Natural killer cell treated with Interleukin-12 subunit alpha and Interleukin-12 subunit beta and Interleukin-15 and Interleukin-18, amount 100 ng/mL, for 72 hours (primary cell): ENCODE measurements around the gene TANGO2. TPM values are rescaled to one million over a fixed set of nuclear protein-coding genes. Genes with fewer than 3 reads are reported as not detected.

Source experiments
- ATAC-seq, 2 donors: fragments of 150-1000 bp; cut with Tn5 transposase in 1 of 2; sonication (Bioruptor Pico), chemical (Tn5 transposase) in 1 of 2; 2 replicates each; pipeline ENCODE4 v1.10.0; 2021
- DNase-seq: peaks from one replicate; pipeline ENCODE4 v3.0.0; 2022; ENCODE audit warnings: low spot score
- H3K27ac Mint-ChIP-seq, 2 donors: 1 replicate in 1 of 2; 2 replicates in 1 of 2; pipeline ENCODE4 v1.8.0; 2022; ENCODE audit warnings: mixed read lengths in 2 of 2, mild to moderate bottlenecking in 1 of 2, moderate library complexity in 1 of 2
- H3K27me3 Mint-ChIP-seq, 2 donors: 1 replicate in 1 of 2; 2 replicates in 1 of 2; pipeline ENCODE4 v1.8.0; 2022; ENCODE audit warnings: mixed read lengths in 2 of 2
- H3K36me3 Mint-ChIP-seq: one replicate; pipeline ENCODE4 v1.8.0; 2022; ENCODE audit warnings: mixed read lengths
- H3K4me1 Mint-ChIP-seq, 2 donors: 1 replicate in 1 of 2; 2 replicates in 1 of 2; pipeline ENCODE4 v1.8.0; 2022; ENCODE audit warnings: low read depth in 2 of 2, mixed read lengths in 2 of 2, mild to moderate bottlenecking in 1 of 2
- H3K4me3 Mint-ChIP-seq: one replicate; pipeline ENCODE4 v1.8.0; 2022; ENCODE audit warnings: mixed read lengths
- H3K9me3 Mint-ChIP-seq: 2 replicates; pipeline ENCODE4 v1.8.0; 2022; ENCODE audit warnings: mixed read lengths
- total RNA-seq, 2 donors: library from RNA; stranded (reverse); gene quantifications; one replicate each; pipeline ENCODE4 v1.2.3, GENCODE V29; 2022

The TANGO2 gene
- total RNA-seq, 2 donors from 2014 or later = 50.5 to 61.6 TPM

GRCh38 chr22:20039683-20040325, 18.9 kb downstream of the TANGO2 start:
- H3K27ac Mint-ChIP-seq = no peak overlapping the region
- H3K4me1 Mint-ChIP-seq = peaks cover 16 to 19% of the 10 kb centered on the region in 2 donors
- H3K9me3 Mint-ChIP-seq = no peaks in the 10 kb centered on the region
- no peak overlapping the region for H3K4me3 Mint-ChIP-seq
- no peaks in the 10 kb centered on the region for H3K36me3 Mint-ChIP-seq
- DNase-seq (no peak), ATAC-seq (no peak)
- no peaks in the 10 kb centered on the region for H3K27me3 Mint-ChIP-seq

- H3K9me3 Mint-ChIP-seq = no peaks in the 10 kb centered on the region
- H3K36me3 Mint-ChIP-seq = peaks cover 1% of the 10 kb centered on the region
- ATAC-seq = peak; percentile 3 to 25
Observed at GRCh38 chr22:20040327-20041200, 19.7 kb downstream of the TANGO2 start.

DNA sequence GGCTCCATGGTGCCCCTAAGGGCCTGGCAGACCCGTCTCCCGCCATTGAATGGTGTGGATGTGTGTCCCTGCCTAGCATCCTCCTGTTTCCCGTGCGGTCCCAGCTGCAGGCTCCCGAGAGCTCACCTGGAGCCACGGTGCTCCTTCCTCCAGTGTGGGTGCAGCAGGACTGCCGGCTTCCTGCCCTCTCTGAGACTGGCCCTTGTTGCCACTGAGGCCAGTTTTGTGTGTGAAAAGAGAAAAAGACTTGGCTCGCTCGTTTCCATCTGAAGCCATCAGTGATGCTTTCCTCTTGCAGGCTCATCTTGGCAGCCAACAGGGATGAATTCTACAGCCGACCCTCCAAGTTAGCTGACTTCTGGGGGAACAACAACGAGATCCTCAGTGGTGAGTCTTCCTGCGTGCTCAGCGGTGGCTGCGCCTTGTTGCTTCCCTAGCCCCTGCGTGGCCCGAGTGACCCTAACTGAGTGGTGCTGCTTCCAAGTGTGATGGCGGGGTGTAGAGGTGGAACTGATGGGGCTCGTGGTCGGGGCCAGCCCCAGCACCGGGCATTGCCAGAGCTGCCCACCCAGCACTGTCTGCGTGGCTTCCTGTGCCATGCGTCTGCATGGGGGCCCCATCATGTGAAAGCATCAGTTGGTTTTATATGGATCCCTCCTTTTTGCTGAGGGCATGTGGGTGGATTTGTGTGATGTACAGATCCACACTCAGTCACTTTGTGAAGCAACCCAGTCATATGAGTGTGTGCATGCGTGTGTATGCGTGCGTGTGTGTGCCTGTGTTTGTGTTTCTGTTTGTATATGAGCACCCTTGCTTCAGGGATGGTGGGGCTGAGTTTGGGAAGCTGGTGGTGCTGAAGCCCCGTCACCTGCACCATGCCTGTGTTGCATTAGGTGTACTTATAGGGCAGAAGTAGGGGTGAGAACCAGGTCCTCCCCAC, 22.4 kb downstream of the TANGO2 start:
- Mint-ChIP-seq H3K36me3 (peaks cover 6% of the 10 kb centered on the region), H3K9me3 (no peaks in the 10 kb centered on the region), H3K4me1 (peaks cover 0 to 6% of the 10 kb centered on the region in 2 donors), H3K4me3 (no peak overlapping the region), H3K27ac (no peak overlapping the region), H3K27me3 (no peaks in the 10 kb centered on the region)
- no peak for DNase-seq
- no peak for ATAC-seq

More at GRCh38 chr22:20040327-20041200, 19.7 kb downstream of the TANGO2 start:
- Mint-ChIP-seq H3K27ac (no peak overlapping the region), H3K4me3 (no peak overlapping the region), H3K4me1 (peaks cover 9 to 12% of the 10 kb centered on the region in 2 donors), H3K27me3 (no peaks in the 10 kb centered on the region)
- no peak for DNase-seq

- DNase-seq (no peak), ATAC-seq (no peak)
- Mint-ChIP-seq H3K4me3 (no peak overlapping the region), H3K27ac (no peak overlapping the region), H3K27me3 (no peaks in the 10 kb centered on the region), H3K4me1 (peaks cover 0 to 7% of the 10 kb centered on the region in 2 donors), H3K9me3 (no peaks in the 10 kb centered on the region), H3K36me3 (peaks cover 10% of the 10 kb centered on the region)
Observed at GRCh38 chr22:20043997-20044342, 23.1 kb downstream of the TANGO2 start.

GRCh38 chr22:20044495-20045151, 23.7 kb downstream of the TANGO2 start:
- ATAC-seq (peak in 1 of 2 donors; percentile 52), DNase-seq (no peak)
- H3K9me3 Mint-ChIP-seq = no peaks in the 10 kb centered on the region
- H3K4me1 Mint-ChIP-seq = peaks cover 0 to 10% of the 10 kb centered on the region in 2 donors
- peaks cover 12% of the 10 kb centered on the region for H3K36me3 Mint-ChIP-seq
- no peak overlapping the region for H3K27ac Mint-ChIP-seq
- H3K27me3 Mint-ChIP-seq = no peaks in the 10 kb centered on the region
- H3K4me3 Mint-ChIP-seq = no peak overlapping the region

GRCh38 chr22:20046730-20047129, 25.8 kb downstream of the TANGO2 start:
- ATAC-seq = no peak
- H3K36me3 Mint-ChIP-seq = peaks cover 12% of the 10 kb centered on the region
- H3K9me3 Mint-ChIP-seq = no peaks in the 10 kb centered on the region
- H3K4me3 Mint-ChIP-seq = no peak overlapping the region
- H3K27ac Mint-ChIP-seq = no peak overlapping the region
- DNase-seq = no peak
- peaks cover 0 to 10% of the 10 kb centered on the region in 2 donors for H3K4me1 Mint-ChIP-seq
- no peaks in the 10 kb centered on the region for H3K27me3 Mint-ChIP-seq

- no peaks in the 10 kb centered on the region for H3K9me3 Mint-ChIP-seq
- H3K36me3 Mint-ChIP-seq = peaks cover 5% of the 10 kb centered on the region
- DNase-seq (no peak), ATAC-seq (peak in 1 of 2 donors; percentile 16)
- no peak overlapping the region for H3K4me3 Mint-ChIP-seq
- H3K4me1 Mint-ChIP-seq = peaks cover 0 to 4% of the 10 kb centered on the region in 2 donors
- no peak overlapping the region for H3K27ac Mint-ChIP-seq
- H3K27me3 Mint-ChIP-seq = no peaks in the 10 kb centered on the region
Observed at GRCh38 chr22:20051927-20052308, 31.0 kb downstream of the TANGO2 start.

DNA sequence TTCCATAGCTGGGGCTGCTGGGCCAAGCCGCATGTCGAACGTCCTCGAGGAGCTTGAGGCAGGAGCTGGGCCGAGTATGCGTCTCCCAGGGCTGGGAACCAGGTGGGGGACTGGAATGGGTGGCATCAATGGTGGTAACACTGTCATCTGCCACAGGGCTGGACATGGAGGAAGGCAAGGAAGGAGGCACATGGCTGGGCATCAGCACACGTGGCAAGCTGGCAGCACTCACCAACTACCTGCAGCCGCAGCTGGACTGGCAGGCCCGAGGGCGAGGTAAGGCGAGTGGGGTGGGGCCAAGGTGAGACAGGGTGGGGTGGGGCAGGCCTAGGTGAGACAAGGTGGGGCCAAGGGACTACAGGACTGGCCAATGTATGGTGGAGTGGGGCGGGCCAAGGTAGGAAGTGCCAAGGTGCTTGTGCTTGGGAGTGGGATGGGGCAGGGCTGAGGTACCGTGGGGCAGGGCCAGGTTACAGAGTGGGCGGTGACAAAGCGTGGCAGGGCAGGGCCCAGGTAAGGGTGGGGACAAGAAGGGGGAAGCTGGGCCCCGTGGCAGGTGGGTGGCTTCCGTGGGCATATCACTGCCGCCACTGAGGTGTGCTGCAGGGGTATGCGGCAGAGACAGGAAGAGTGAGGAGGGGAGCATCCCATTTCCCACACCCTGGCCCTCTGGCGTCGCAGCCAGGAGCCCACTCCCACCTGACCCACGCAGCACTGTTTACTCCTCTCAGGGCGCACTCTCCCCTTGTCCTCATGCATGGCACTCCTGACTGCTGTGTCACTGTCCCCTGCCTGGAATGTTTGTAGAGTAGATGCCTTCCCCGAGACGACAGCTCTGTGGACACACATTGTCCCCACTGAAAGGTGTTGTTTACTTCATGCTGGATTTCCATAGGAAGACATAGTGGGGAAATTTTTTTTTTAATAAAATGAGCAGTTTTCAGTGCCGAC, 31.7 kb downstream of the TANGO2 start:
- H3K36me3 Mint-ChIP-seq = peaks cover 5% of the 10 kb centered on the region
- ATAC-seq (peak in 1 of 2 donors; percentile 45), DNase-seq (no peak)
- no peak overlapping the region for H3K27ac Mint-ChIP-seq
- H3K27me3 Mint-ChIP-seq = no peaks in the 10 kb centered on the region
- peaks cover 0 to 4% of the 10 kb centered on the region in 2 donors for H3K4me1 Mint-ChIP-seq
- no peak overlapping the region for H3K4me3 Mint-ChIP-seq
- no peaks in the 10 kb centered on the region for H3K9me3 Mint-ChIP-seq

GRCh38 chr22:20053407-20054033, 32.6 kb downstream of the TANGO2 start:
- Mint-ChIP-seq H3K27ac (no peak overlapping the region), H3K27me3 (no peaks in the 10 kb centered on the region), H3K4me3 (no peak overlapping the region), H3K9me3 (no peaks in the 10 kb centered on the region), H3K4me1 (peaks cover 4 to 6% of the 10 kb centered on the region in 2 donors), H3K36me3 (peaks cover 5% of the 10 kb centered on the region)
- DNase-seq (no peak), ATAC-seq (no peak)

GRCh38 chr22:20054034-20054427, 33.1 kb downstream of the TANGO2 start:
- H3K27me3 Mint-ChIP-seq = no peaks in the 10 kb centered on the region
- H3K27ac Mint-ChIP-seq = no peak overlapping the region
- ATAC-seq = no peak
- no peak overlapping the region for H3K4me3 Mint-ChIP-seq
- peaks cover 2% of the 10 kb centered on the region for H3K36me3 Mint-ChIP-seq
- no peaks in the 10 kb centered on the region for H3K9me3 Mint-ChIP-seq
- DNase-seq = no peak
- H3K4me1 Mint-ChIP-seq = peaks cover 8 to 10% of the 10 kb centered on the region in 2 donors

DNA sequence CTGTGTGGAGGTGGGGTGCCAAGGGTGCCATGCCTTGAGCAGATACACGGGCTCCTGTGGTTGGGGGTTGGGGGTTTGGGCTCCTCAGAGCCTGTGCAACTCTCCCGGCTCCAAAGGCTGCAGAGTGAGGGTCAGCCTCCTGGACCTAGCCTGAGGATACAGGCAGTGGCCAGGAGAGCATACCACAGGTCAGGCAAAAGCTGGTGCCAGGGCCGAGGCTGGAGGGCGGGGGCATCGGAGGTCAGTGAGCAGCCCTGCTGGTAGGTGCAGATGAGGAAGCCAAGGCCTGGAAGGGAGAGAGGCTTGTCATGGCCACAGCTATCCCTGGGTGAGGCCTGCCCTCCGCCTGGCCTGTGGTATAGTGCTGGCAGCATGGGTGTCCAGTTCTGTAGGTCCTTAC, 33.6 kb downstream of the TANGO2 start:
- H3K27me3 Mint-ChIP-seq = no peaks in the 10 kb centered on the region
- ATAC-seq (no peak), DNase-seq (no peak)
- H3K4me3 Mint-ChIP-seq = no peak overlapping the region
- H3K36me3 Mint-ChIP-seq = no peaks in the 10 kb centered on the region
- H3K9me3 Mint-ChIP-seq = no peaks in the 10 kb centered on the region
- H3K4me1 Mint-ChIP-seq = peaks cover 10 to 15% of the 10 kb centered on the region in 2 donors
- H3K27ac Mint-ChIP-seq = no peak overlapping the region

DNA sequence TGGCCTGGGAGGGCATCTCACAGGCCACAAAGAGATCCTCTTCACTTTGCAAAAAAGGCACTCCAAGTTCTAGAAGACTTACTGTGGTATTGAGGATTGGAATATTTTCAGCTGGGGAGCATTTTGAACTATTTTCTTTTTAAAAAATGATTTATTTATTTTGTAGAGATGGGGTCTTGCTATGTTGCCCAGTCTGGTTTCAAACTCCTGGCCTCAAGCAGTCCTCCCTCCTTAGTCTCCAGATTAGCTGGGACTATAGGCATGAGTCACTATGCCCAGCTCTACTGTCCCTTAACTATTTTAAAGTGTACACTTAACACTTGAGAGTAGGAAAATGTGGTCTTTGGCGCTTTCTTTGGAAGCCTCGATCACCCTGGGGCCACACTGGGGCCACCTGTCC, 34.2 kb downstream of the TANGO2 start:
- Mint-ChIP-seq H3K27ac (no peak overlapping the region), H3K9me3 (no peaks in the 10 kb centered on the region), H3K36me3 (no peaks in the 10 kb centered on the region), H3K27me3 (no peaks in the 10 kb centered on the region), H3K4me3 (no peak overlapping the region), H3K4me1 (peaks cover 14 to 18% of the 10 kb centered on the region in 2 donors)
- DNase-seq (no peak), ATAC-seq (no peak)
